NCI-H460 (cell line): ENCODE measurements around the gene RAB1A. TPM values are rescaled to one million over a fixed set of nuclear protein-coding genes. Genes with fewer than 3 reads are reported as not detected.

Experiments
- DNase-seq: peaks from one replicate; pipeline ENCODE4 v3.0.0-alpha.2; 2016; ENCODE audit warnings: low read depth; ENCODE audit errors: extremely low read depth
- total RNA-seq: library from RNA; depleted of rRNA; stranded (reverse); fragments of >200 nt; shearing (Covaris generic); gene quantifications from 2 replicates; pipeline ENCODE4 v1.2.3, GENCODE V29; 2014

Gene RAB1A
- total RNA-seq, 1 experiment from 2014 or later = 160 TPM

- no peak for DNase-seq
Observed at GRCh38 chr2:65098741-65099140, 31.2 kb downstream of the RAB1A start.

- DNase-seq = no peak
Observed at GRCh38 chr2:65097844-65098243, 32.1 kb downstream of the RAB1A start.

- no peak for DNase-seq
Observed at GRCh38 chr2:65096948-65097347, 33.0 kb downstream of the RAB1A start.

- no peak for DNase-seq
Observed at GRCh38 chr2:65093211-65093610, 36.7 kb downstream of the RAB1A start.

- DNase-seq = no peak
Observed at GRCh38 chr2:65092791-65093190, 37.1 kb downstream of the RAB1A start.

GRCh38 chr2:65085148-65085547 lies 44.8 kb downstream of the RAB1A start:
- no peak for DNase-seq

GRCh38 chr2:65081232-65081685 lies 48.6 kb downstream of the RAB1A start:
- no peak for DNase-seq

GRCh38 chr2:65079017-65079416 lies 50.9 kb downstream of the RAB1A start:
- no peak for DNase-seq

GRCh38 chr2:65077898-65078297 lies 52.0 kb downstream of the RAB1A start:
- no peak for DNase-seq

- DNase-seq = no peak
Observed at GRCh38 chr2:65076345-65076710, 53.6 kb downstream of the RAB1A start.

GRCh38 chr2:65075605-65076344 lies 54.1 kb downstream of the RAB1A start:
- DNase-seq = no peak

GRCh38 chr2:65075176-65075575 lies 54.7 kb downstream of the RAB1A start:
- no peak for DNase-seq

- no peak for DNase-seq
Observed at GRCh38 chr2:65073879-65074565, 55.9 kb downstream of the RAB1A start.

- DNase-seq = no peak
Observed at GRCh38 chr2:65072181-65072970, 57.5 kb downstream of the RAB1A start.

- no peak for DNase-seq
Observed at GRCh38 chr2:65071499-65072180, 58.3 kb downstream of the RAB1A start.

GRCh38 chr2:65070856-65071255 lies 59.0 kb downstream of the RAB1A start:
- DNase-seq = no peak

GRCh38 chr2:65070172-65070830 lies 59.6 kb downstream of the RAB1A start:
- no peak for DNase-seq

- DNase-seq = no peak
Observed at GRCh38 chr2:65069439-65069824, 60.5 kb downstream of the RAB1A start.

- no peak for DNase-seq
Observed at GRCh38 chr2:65067806-65068553, 61.9 kb downstream of the RAB1A start.
